Measurements from ENCODE around the gene CTNNA1.

CTNNA1 gene

GRCh38 chr5:138873466-138874221 is 120.4 kb downstream of the CTNNA1 start:
- H3K9ac ChIP-seq (ENCODE audit: low read depth, low read length, poor library complexity, severe bottlenecking), result no peak overlapping the region
- no peaks in the 10 kb centered on the region for H3K79me2 ChIP-seq (ENCODE audit: insufficient read depth, low read length)
- no peaks in the 10 kb centered on the region for H3K9me3 ChIP-seq (ENCODE audit: insufficient read depth, low read depth, low read length)
- no peak overlapping the region for H3K4me3 ChIP-seq (ENCODE audit: low read length, poor library complexity, severe bottlenecking)
- H4K20me1 ChIP-seq (ENCODE audit: insufficient read depth, low read length, poor library complexity, severe bottlenecking), result no peaks in the 10 kb centered on the region
- no peak for TF ChIP-seq EZH2phosphoT487 (IDR thresholded peaks at IDR 0.05; ENCODE audit: borderline replicate concordance)
- no peaks in the 10 kb centered on the region for H3K9me2 ChIP-seq (replicated peaks; ENCODE audit: low read depth, low read length)
- no peaks in the 10 kb centered on the region for H3K36me3 ChIP-seq (ENCODE audit: insufficient read depth, low read length)
- no peaks in the 10 kb centered on the region for H3F3A ChIP-seq (ENCODE audit: low read depth)
- no peak overlapping the region for H3K4me2 ChIP-seq (ENCODE audit: low read depth, low read length, poor library complexity, severe bottlenecking)
- no peak overlapping the region for H2AFZ ChIP-seq (ENCODE audit: low read length)
- H3K27me3 ChIP-seq (ENCODE audit: insufficient read depth, low read length, poor library complexity, severe bottlenecking), result no peaks in the 10 kb centered on the region
- peaks cover 14% of the 10 kb centered on the region for H3K4me1 ChIP-seq (ENCODE audit: insufficient read depth, low read length, poor library complexity, severe bottlenecking)

GRCh38 chr5:138874241-138874640 is 121.0 kb downstream of the CTNNA1 start:
- Histone ChIP-seq H3K27me3 (ENCODE audit: insufficient read depth, low read length, poor library complexity, severe bottlenecking) (no peaks in the 10 kb centered on the region), H2AFZ (ENCODE audit: low read length) (no peak overlapping the region), H4K20me1 (ENCODE audit: insufficient read depth, low read length, poor library complexity, severe bottlenecking) (no peaks in the 10 kb centered on the region), H3K9me2 (replicated peaks; ENCODE audit: low read depth, low read length) (no peaks in the 10 kb centered on the region), H3K36me3 (ENCODE audit: insufficient read depth, low read length) (no peaks in the 10 kb centered on the region), H3K4me3 (ENCODE audit: low read length, poor library complexity, severe bottlenecking) (no peak overlapping the region), H3K9me3 (ENCODE audit: insufficient read depth, low read depth, low read length) (no peaks in the 10 kb centered on the region), H3F3A (ENCODE audit: low read depth) (no peaks in the 10 kb centered on the region), H3K4me2 (ENCODE audit: low read depth, low read length, poor library complexity, severe bottlenecking) (no peak overlapping the region), H3K79me2 (ENCODE audit: insufficient read depth, low read length) (no peaks in the 10 kb centered on the region), H3K9ac (ENCODE audit: low read depth, low read length, poor library complexity, severe bottlenecking) (no peak overlapping the region), H3K4me1 (ENCODE audit: insufficient read depth, low read length, poor library complexity, severe bottlenecking) (peaks cover 15% of the 10 kb centered on the region)
- no peak for TF ChIP-seq EZH2phosphoT487 (IDR thresholded peaks at IDR 0.05; ENCODE audit: borderline replicate concordance)
- no peak for TF ChIP-seq CTCF (conservative IDR thresholded peaks at IDR 0.05; ENCODE audit: low read length)

GRCh38 chr5:138874771-138875551 is 121.7 kb downstream of the CTNNA1 start, which contains the start of gene LRRTM2:
LRRTM2 (minus strand) TSS chr5:138875335; CDS start chr5:138874911, 424 bp downstream.
- H3K4me3 ChIP-seq (ENCODE audit: low read length, poor library complexity, severe bottlenecking), result no peak within 1 kb of the TSS
- no peaks in the 10 kb centered on the region for H3K36me3 ChIP-seq (ENCODE audit: insufficient read depth, low read length)
- TF ChIP-seq EZH2phosphoT487 (IDR thresholded peaks at IDR 0.05; ENCODE audit: borderline replicate concordance), result no peak
- no peak for TF ChIP-seq CTCF (conservative IDR thresholded peaks at IDR 0.05; ENCODE audit: low read length)
- H3K9me2 ChIP-seq (replicated peaks; ENCODE audit: low read depth, low read length), result no peaks in the 10 kb centered on the region
- no peaks in the 10 kb centered on the region for H4K20me1 ChIP-seq (ENCODE audit: insufficient read depth, low read length, poor library complexity, severe bottlenecking)
- no peak within 1 kb of the TSS for H2AFZ ChIP-seq (ENCODE audit: low read length)
- no peaks in the 10 kb centered on the region for H3F3A ChIP-seq (ENCODE audit: low read depth)
- H3K4me1 ChIP-seq (ENCODE audit: insufficient read depth, low read length, poor library complexity, severe bottlenecking), result peaks cover 15% of the 10 kb centered on the region
- H3K4me2 ChIP-seq (ENCODE audit: low read depth, low read length, poor library complexity, severe bottlenecking), result no peak within 1 kb of the TSS
- no peaks in the 10 kb centered on the region for H3K27me3 ChIP-seq (ENCODE audit: insufficient read depth, low read length, poor library complexity, severe bottlenecking)
- H3K9ac ChIP-seq (ENCODE audit: low read depth, low read length, poor library complexity, severe bottlenecking), result no peak within 1 kb of the TSS
- no peaks in the 10 kb centered on the region for H3K9me3 ChIP-seq (ENCODE audit: insufficient read depth, low read depth, low read length)
- H3K79me2 ChIP-seq (ENCODE audit: insufficient read depth, low read length), result no peaks in the 10 kb centered on the region
